HEK293 (cell line): ENCODE data around the gene GGTA1.
"Not testable (repeated sequence)": the region's sequence is repeated elsewhere in the genome, so short reads cannot be mapped to it uniquely, and the experiment has no call there.

Experiments
- CTCF ChIA-PET: fragments of 350-600 bp; formaldehyde crosslinking; extraction: SDS; loops from one replicate; lab custom pipeline; 2021; ENCODE audit warnings: antibody characterized with exemption; lab: Yijun Ruan, JAX
- POLR2A ChIA-PET: fragments of 300-600 bp; formaldehyde crosslinking; extraction: SDS; loops from one replicate; lab custom pipeline; 2020; ENCODE audit warnings: antibody characterized with exemption, inconsistent platforms; lab: Yijun Ruan, JAX
- H3K27ac ChIP-seq: fragments of 200-500 bp; sonication (Bioruptor generic); 2 replicates; pipeline ENCODE4 v1.5.1; 2014; ENCODE audit warnings: low read depth, low read length, control low read depth, inconsistent platforms; ENCODE audit errors: extremely low read depth
- H3K36me3 ChIP-seq, 2 experiments: fragments of 200-500 bp in 1 of 2; sonication (Bioruptor generic) in 1 of 2; 1 replicate in 1 of 2; 2 replicates in 1 of 2; pipeline ENCODE4 v1.5.1; 2014 to 2017; ENCODE audit warnings: inconsistent platforms in 2 of 2, low read length in 2 of 2; ENCODE audit not compliant: control insufficient read depth in 2 of 2, insufficient read depth in 1 of 2
- H3K4me1 ChIP-seq: fragments of 200-500 bp; sonication (Bioruptor generic); 2 replicates; pipeline ENCODE4 v1.5.1; 2014; ENCODE audit warnings: mild to moderate bottlenecking, low read length, inconsistent platforms; ENCODE audit not compliant: control insufficient read depth, insufficient read depth
- H3K4me3 ChIP-seq: 2 replicates; pipeline ENCODE4 v1.5.1; 2011; ENCODE audit warnings: low read depth, mild to moderate bottlenecking, control low read depth, low read length, moderate library complexity
- H3K9me3 ChIP-seq: fragments of 200-500 bp; sonication (Bioruptor generic); 2 replicates; pipeline ENCODE4 v1.5.1; 2014; ENCODE audit warnings: low read depth, low read length, inconsistent platforms; ENCODE audit not compliant: control insufficient read depth, insufficient read depth
- BCL11A ChIP-seq: fragments of 450-650 bp; formaldehyde crosslinking; IDR thresholded peaks from 2 replicates; pipeline ENCODE4 v1.5.1; 2016; ENCODE audit warnings: low read depth, missing biosample characterization, missing genetic modification characterization
- HOXC10 ChIP-seq: sonication (generic); formaldehyde crosslinking; IDR thresholded peaks from 2 replicates; pipeline ENCODE4 v1.8.1; 2023; ENCODE audit warnings: mild to moderate bottlenecking, missing genetic modification reagents
- KLF1 ChIP-seq: fragments of 450-650 bp; formaldehyde crosslinking; IDR thresholded peaks from 2 replicates; pipeline ENCODE4 v1.5.1; 2016; ENCODE audit warnings: missing biosample characterization, missing genetic modification characterization
- REPIN1 ChIP-seq: fragments of 450-650 bp; formaldehyde crosslinking; IDR thresholded peaks from 2 replicates; pipeline ENCODE4 v1.5.1; 2017; ENCODE audit warnings: missing biosample characterization, missing genetic modification characterization, low read depth
- SETDB1 ChIP-seq: IDR thresholded peaks from one replicate; pipeline ENCODE4 v1.6.1; 2017; ENCODE audit warnings: mild to moderate bottlenecking, low read length, moderate library complexity, mixed read lengths; ENCODE audit not compliant: insufficient read length
- ZBTB20 ChIP-seq: fragments of 450-650 bp; formaldehyde crosslinking; IDR thresholded peaks from 2 replicates; pipeline ENCODE4 v1.5.1; 2016; ENCODE audit warnings: missing biosample characterization, missing genetic modification characterization
- ZNF138 ChIP-seq: fragments of 450-650 bp; formaldehyde crosslinking; IDR thresholded peaks from 2 replicates; pipeline ENCODE4 v1.5.1; 2016; ENCODE audit warnings: missing biosample characterization, missing genetic modification characterization, borderline replicate concordance
- ZNF184 ChIP-seq: fragments of 450-650 bp; IDR thresholded peaks from 2 replicates; pipeline ENCODE4 v1.5.1; 2018; ENCODE audit warnings: missing biosample characterization, mild to moderate bottlenecking, missing genetic modification characterization
- ZNF214 ChIP-seq: fragments of 450-650 bp; formaldehyde crosslinking; IDR thresholded peaks from 2 replicates; pipeline ENCODE4 v1.5.1; 2017; ENCODE audit warnings: missing biosample characterization, mild to moderate bottlenecking, missing genetic modification characterization, borderline replicate concordance
- ZNF302 ChIP-seq: fragments of 450-650 bp; formaldehyde crosslinking; IDR thresholded peaks from 2 replicates; pipeline ENCODE4 v1.5.1; 2016; ENCODE audit warnings: missing biosample characterization, missing genetic modification characterization, low read depth
- ZNF335 ChIP-seq: fragments of 450-650 bp; formaldehyde crosslinking; conservative IDR thresholded peaks from 2 replicates; pipeline ENCODE4 v1.5.1; 2016; ENCODE audit warnings: missing biosample characterization, missing genetic modification characterization
- ZNF513 ChIP-seq: fragments of 450-650 bp; IDR thresholded peaks from 2 replicates; pipeline ENCODE4 v1.5.1; 2018; ENCODE audit warnings: missing biosample characterization, missing genetic modification characterization
- ZNF610 ChIP-seq: fragments of 450-650 bp; formaldehyde crosslinking; IDR thresholded peaks from 2 replicates; pipeline ENCODE4 v1.5.1; 2016; ENCODE audit warnings: missing biosample characterization, missing genetic modification characterization, borderline replicate concordance
- ZNF677 ChIP-seq: fragments of 450-650 bp; IDR thresholded peaks from 2 replicates; pipeline ENCODE4 v1.5.0; 2018; ENCODE audit warnings: missing biosample characterization, mild to moderate bottlenecking, missing genetic modification characterization, moderate library complexity
- ZNF707 ChIP-seq: fragments of 450-650 bp; formaldehyde crosslinking; IDR thresholded peaks from 2 replicates; pipeline ENCODE4 v1.5.1; 2016; ENCODE audit warnings: missing biosample characterization, missing genetic modification characterization
- ZNF768 ChIP-seq: fragments of 450-650 bp; formaldehyde crosslinking; IDR thresholded peaks from 2 replicates; pipeline ENCODE4 v1.5.1; 2018; ENCODE audit warnings: missing biosample characterization, mild to moderate bottlenecking, missing genetic modification characterization

The GGTA1 gene

DNA sequence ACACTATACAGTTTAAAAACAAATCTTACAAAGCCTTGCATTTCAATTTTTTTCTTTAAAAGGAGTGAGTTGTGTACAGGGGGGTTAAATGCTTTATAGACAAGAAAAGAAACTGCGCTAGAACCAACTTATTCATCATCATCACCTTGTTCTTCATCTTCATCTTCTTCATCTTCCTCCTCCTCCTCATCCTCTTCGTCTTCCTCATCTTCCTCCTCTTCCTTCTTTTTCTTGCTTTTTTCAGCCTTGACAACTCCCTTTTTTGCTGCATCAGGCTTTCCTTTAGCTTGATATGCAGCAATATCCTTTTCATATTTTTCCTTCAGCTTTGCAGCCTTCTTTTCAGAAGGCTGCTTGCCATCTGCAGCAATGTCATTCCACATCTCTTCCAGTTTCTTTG, 20.0 kb upstream of the GGTA1 start:
- peak; percentile 94 for TF ChIP-seq ZNF513 (tag by site-specific recombination)
- CTCF ChIA-PET: interaction anchor here (0.6 kb wide), 1 partner anchor 26 kb away, joined by 3 read pairs; no protein-coding TSS in a partner anchor
- H3K4me3 ChIP-seq, H3K36me3 ChIP-seq, H3K9me3 ChIP-seq, H3K4me1 ChIP-seq, H3K27ac ChIP-seq, POLR2A ChIA-PET: not testable (repeated sequence)

- no peak for TF ChIP-seq ZNF707
- no peak for TF ChIP-seq ZNF302 (tag by site-specific recombination)
- no peak for TF ChIP-seq ZNF335 (tag by site-specific recombination)
- TF ChIP-seq ZNF184 (tag by site-specific recombination): no peak
- no peak for TF ChIP-seq SETDB1
- no peak for TF ChIP-seq ZNF214 (tag by site-specific recombination)
- TF ChIP-seq KLF1 (tag by site-specific recombination): no peak
- no peak overlapping the region for H3K4me3 ChIP-seq
Measured at GRCh38 chr9:121518634-121519033, 19.0 kb upstream of the GGTA1 start.

DNA sequence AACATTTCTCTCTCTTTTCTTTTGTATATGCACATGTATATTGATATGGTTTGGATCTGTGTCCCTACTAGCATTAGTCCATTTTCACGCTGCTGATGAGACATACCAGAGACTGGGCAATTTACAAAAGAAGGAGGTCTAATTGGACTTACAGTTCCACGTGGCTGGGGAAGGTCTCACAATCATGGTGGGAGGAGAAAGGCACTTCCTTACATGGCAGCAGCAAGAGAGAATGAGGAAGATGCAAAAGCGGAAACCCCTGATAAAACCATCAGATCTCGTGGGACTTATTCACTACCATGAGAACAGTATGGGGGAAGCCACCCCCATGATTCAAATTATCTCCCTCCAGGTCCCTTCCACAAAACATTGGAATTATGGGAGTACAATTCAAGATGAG, 13.5 kb upstream of the GGTA1 start:
- H3K9me3 ChIP-seq, POLR2A ChIA-PET, H3K36me3 ChIP-seq, H3K4me3 ChIP-seq, H3K27ac ChIP-seq, H3K4me1 ChIP-seq: not testable (repeated sequence)
- CTCF ChIA-PET: interaction anchor here (0.6 kb wide), 1 partner anchor 111 kb away, joined by 3 read pairs; no protein-coding TSS in a partner anchor

More at GRCh38 chr9:121518634-121519033, 19.0 kb upstream of the GGTA1 start:
- Histone ChIP-seq H3K36me3 (no peaks in the 10 kb centered on the region), H3K27ac (no peak overlapping the region), H3K9me3 (no peaks in the 10 kb centered on the region), H3K4me1 (no peaks in the 10 kb centered on the region)
- ChIA-PET POLR2A (no interaction called here), CTCF (interaction anchor here (0.8 to 1.3 kb wide), 2 partner anchors 21 to 26 kb away, joined by 3 to 4 read pairs; no protein-coding TSS in a partner anchor)

DNA sequence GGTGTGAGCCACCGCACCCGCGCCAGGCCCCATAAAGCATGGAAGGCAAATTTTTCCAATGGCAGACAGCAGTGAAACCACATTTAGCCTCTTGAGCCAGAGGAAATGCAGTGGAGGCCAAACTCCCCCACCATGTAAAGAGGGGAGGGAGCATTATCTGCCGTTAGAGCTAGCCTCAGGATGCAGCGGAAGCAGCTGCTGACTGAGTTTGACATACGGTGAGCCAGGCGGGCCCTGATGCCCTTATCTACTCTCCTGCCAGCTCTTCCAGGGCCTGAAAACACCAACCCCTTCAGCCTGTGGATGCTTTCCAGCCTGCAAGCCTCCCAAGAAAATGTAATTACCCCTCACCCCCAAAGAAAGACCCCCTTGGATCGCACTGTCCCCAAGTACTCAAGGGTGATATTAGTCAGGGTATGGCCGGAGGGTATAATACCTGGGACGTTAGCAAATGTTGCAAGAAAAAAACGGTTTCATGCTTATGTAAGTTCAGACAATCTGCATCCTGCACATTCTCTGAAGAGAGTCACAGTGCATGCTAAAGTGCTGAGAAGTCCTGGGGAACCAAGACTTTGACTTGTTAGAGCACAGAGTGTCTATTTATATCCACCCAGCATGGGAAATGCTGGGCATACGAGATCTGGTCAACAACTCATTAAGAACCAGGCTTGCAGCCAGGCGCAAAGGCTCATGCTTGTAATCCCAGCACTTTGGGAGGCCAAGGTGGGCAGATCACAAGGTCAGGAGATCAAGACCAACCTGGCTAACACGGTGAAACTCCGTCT, 11.3 kb upstream of the GGTA1 start:
- H3K36me3 ChIP-seq: no peaks in the 10 kb centered on the region
- POLR2A ChIA-PET: no interaction called here
- no peak overlapping the region for H3K27ac ChIP-seq
- TF ChIP-seq ZNF610 (no peak), ZNF138 (tag by site-specific recombination) (no peak), HOXC10 (no peak), ZNF302 (tag by site-specific recombination) (no peak), ZNF768 (tag by site-specific recombination) (no peak), ZNF677 (no peak), REPIN1 (tag by site-specific recombination) (no peak), ZNF184 (tag by site-specific recombination) (no peak), BCL11A (tag by site-specific recombination) (no peak), ZBTB20 (no peak)
- no peaks in the 10 kb centered on the region for H3K4me1 ChIP-seq
- no peak overlapping the region for H3K4me3 ChIP-seq
- H3K9me3 ChIP-seq: no peaks in the 10 kb centered on the region
- CTCF ChIA-PET: no interaction called here
